MG63 (cell line): ENCODE results near the gene SPACDR. TPM values are rescaled to one million over a fixed set of nuclear protein-coding genes. Genes with fewer than 3 reads are reported as not detected.

Experiments used
- DNase-seq: peaks from one replicate; pipeline ENCODE4 v3.0.0-alpha.2; 2020
- H3K27me3 ChIP-seq: fragments of 250-450 bp; sonication (Bioruptor Pico); 2 replicates; pipeline ENCODE4 v1.5.1; 2020; ENCODE audit warnings: mild to moderate bottlenecking, moderate library complexity
- H3K36me3 ChIP-seq: fragments of 250-450 bp; sonication (Bioruptor Pico); 2 replicates; pipeline ENCODE4 v1.5.1; 2020; ENCODE audit warnings: mild to moderate bottlenecking, moderate library complexity
- H3K4me3 ChIP-seq: fragments of 250-450 bp; sonication (Bioruptor Pico); 2 replicates; pipeline ENCODE4 v1.5.1; 2020; ENCODE audit warnings: mild to moderate bottlenecking, moderate library complexity
- H3K9me3 ChIP-seq: fragments of 250-450 bp; sonication (Bioruptor Pico); 2 replicates; pipeline ENCODE4 v1.5.1; 2020; ENCODE audit warnings: mild to moderate bottlenecking, moderate library complexity
- total RNA-seq: library from RNA; depleted of rRNA; stranded (reverse); fragments of >200 nt; shearing (Covaris generic); gene quantifications from 2 replicates; pipeline ENCODE4 v1.2.3, GENCODE V29; 2014; ENCODE audit warnings: low replicate concordance

SPACDR gene
- total RNA-seq, 1 experiment from 2014 or later: 0.56 TPM

DNA sequence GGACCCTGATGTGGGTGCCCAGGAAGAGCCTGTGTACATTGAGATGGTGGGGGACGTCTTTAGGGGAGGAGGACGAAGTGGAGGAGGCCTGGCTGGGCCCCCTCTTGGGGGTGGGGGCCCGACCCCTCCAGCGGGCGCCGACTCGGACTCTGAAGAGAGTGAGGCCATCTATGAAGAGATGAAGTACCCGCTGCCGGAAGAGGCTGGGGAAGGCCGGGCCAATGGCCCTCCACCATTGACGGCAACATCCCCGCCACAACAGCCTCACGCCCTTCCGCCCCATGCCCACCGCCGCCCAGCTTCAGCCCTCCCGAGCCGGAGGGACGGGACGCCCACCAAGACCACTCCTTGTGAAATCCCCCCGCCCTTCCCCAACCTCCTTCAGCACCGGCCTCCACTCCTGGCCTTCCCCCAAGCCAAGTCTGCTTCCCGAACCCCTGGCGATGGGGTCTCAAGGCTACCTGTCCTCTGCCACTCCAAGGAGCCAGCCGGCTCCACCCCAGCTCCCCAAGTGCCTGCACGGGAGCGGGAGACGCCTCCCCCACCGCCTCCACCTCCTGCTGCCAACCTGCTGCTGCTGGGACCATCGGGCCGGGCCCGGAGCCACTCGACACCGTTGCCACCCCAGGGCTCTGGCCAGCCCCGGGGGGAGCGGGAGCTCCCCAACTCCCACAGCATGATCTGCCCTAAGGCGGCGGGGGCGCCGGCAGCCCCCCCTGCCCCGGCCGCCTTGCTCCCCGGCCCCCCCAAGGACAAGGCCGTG, 24.5 kb upstream of the SPACDR start:
- Histone ChIP-seq H3K9me3 (no peaks in the 10 kb centered on the region), H3K36me3 (no peaks in the 10 kb centered on the region), H3K4me3 (no peak overlapping the region), H3K27me3 (no peaks in the 10 kb centered on the region)
- no peak for DNase-seq

DNA sequence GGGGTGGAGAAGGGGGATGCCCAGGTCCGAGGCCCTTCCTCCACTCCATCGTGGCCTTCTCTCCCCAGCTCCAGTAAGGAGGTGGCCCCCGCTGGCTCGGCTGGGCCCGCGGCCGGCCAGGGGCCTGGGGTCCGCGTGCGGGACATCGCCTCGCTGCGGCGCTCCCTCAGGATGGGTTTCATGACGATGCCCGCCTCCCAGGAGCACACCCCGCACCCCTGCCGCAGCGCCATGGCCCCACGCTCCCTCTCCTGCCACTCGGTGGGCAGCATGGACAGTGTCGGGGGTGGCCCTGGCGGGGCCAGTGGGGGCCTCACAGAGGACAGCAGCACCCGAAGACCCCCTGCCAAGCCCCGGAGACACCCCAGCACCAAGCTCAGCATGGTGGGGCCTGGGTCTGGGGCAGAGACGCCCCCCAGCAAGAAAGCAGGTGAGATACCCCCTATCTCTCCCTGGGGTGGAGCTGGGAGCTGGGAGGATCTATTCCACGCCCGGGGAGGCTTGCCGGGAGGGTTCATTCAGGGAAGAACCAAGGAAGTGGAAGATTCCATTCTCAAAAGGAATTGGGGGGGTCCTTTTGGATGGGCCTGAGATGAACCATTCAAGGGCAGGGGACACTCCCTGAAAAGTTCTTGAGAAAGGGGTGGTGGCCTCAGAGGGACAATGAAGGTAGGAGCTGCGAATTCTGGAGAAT, 22.8 kb upstream of the SPACDR start:
- H3K36me3 ChIP-seq: no peaks in the 10 kb centered on the region
- no peaks in the 10 kb centered on the region for H3K9me3 ChIP-seq
- DNase-seq: no peak
- H3K4me3 ChIP-seq: no peak overlapping the region
- no peaks in the 10 kb centered on the region for H3K27me3 ChIP-seq

- H3K4me3 ChIP-seq: no peak overlapping the region
- H3K27me3 ChIP-seq: no peaks in the 10 kb centered on the region
- no peak for DNase-seq
- no peaks in the 10 kb centered on the region for H3K9me3 ChIP-seq
- H3K36me3 ChIP-seq: no peaks in the 10 kb centered on the region
These were observed 22.1 kb upstream of the SPACDR start for GRCh38 chr7:100486111-100486636.

- H3K9me3 ChIP-seq: no peaks in the 10 kb centered on the region
These were observed 21.4 kb upstream of the SPACDR start for GRCh38 chr7:100485471-100485876.

GRCh38 chr7:100484673-100485045, 20.6 kb upstream of the SPACDR start:
- Histone ChIP-seq H3K27me3 (no peaks in the 10 kb centered on the region), H3K9me3 (no peaks in the 10 kb centered on the region), H3K4me3 (no peak overlapping the region), H3K36me3 (no peaks in the 10 kb centered on the region)
- no peak for DNase-seq

More at GRCh38 chr7:100485471-100485876, 21.4 kb upstream of the SPACDR start:
- H3K27me3 ChIP-seq: no peaks in the 10 kb centered on the region
- H3K4me3 ChIP-seq: no peak overlapping the region
- no peaks in the 10 kb centered on the region for H3K36me3 ChIP-seq
- no peak for DNase-seq

GRCh38 chr7:100483722-100484672, 19.9 kb upstream of the SPACDR start, which contains the start of gene NYAP1:
NYAP1 (plus strand) TSS chr7:100483927; CDS start chr7:100485312, 1,385 bp downstream.
- H3K9me3 ChIP-seq: no peaks in the 10 kb centered on the region
- no peaks in the 10 kb centered on the region for H3K27me3 ChIP-seq
- peak; percentile 19 for DNase-seq
- H3K36me3 ChIP-seq: no peaks in the 10 kb centered on the region
- H3K4me3 ChIP-seq: peak within 1 kb of the TSS; percentile 50

- Histone ChIP-seq H3K4me3 (peak overlapping the region; percentile 50), H3K27me3 (no peaks in the 10 kb centered on the region), H3K36me3 (no peaks in the 10 kb centered on the region), H3K9me3 (no peaks in the 10 kb centered on the region)
- DNase-seq: peak; percentile 51
These were observed 19.1 kb upstream of the SPACDR start for GRCh38 chr7:100483090-100483721.

- no peaks in the 10 kb centered on the region for H3K27me3 ChIP-seq
- DNase-seq: no peak
- peak overlapping the region; percentile 50 for H3K4me3 ChIP-seq
- no peaks in the 10 kb centered on the region for H3K9me3 ChIP-seq
- no peaks in the 10 kb centered on the region for H3K36me3 ChIP-seq
These were observed 18.6 kb upstream of the SPACDR start for GRCh38 chr7:100482728-100483089.

GRCh38 chr7:100481466-100481865, 17.4 kb upstream of the SPACDR start:
- Histone ChIP-seq H3K27me3 (no peaks in the 10 kb centered on the region), H3K9me3 (no peaks in the 10 kb centered on the region), H3K4me3 (no peak overlapping the region), H3K36me3 (peaks cover 3% of the 10 kb centered on the region; the same call in 1 of the 2 replicates)
- no peak for DNase-seq

- Histone ChIP-seq H3K9me3 (no peaks in the 10 kb centered on the region), H3K27me3 (no peaks in the 10 kb centered on the region), H3K4me3 (peak within 1 kb of the TSS; percentile 78), H3K36me3 (peaks cover 5% of the 10 kb centered on the region)
- DNase-seq: peak; percentile 90
These were observed 15.0 kb upstream of the SPACDR start, which contains the start of gene TSC22D4 for GRCh38 chr7:100478958-100479660. TSC22D4 (minus strand) TSS chr7:100479214; CDS start chr7:100478038, 1,176 bp downstream.

DNA sequence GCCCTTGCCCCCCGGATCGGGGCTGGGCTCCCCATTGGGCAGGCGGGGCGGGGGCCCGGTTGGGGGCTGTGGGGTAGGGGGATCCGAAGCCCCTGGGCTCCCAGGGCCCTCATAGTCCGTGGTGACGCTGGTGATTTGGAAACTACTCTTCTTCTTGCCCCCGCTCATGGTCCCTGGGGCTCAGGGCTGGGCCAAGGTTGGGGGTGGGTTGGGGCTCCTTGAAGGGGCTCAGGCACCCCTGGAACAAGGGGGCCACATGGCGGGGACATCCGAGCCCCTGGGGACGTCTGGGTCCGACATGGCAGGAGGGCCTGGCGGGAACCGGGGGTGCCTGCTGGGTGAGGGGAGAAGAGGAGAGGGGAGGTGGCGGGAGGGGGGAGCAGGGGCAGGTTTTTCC, 13.8 kb upstream of the SPACDR start:
- DNase-seq: no peak

GRCh38 chr7:100476903-100477870, 13.1 kb upstream of the SPACDR start:
- H3K9me3 ChIP-seq: no peaks in the 10 kb centered on the region
- H3K36me3 ChIP-seq: peaks cover 6% of the 10 kb centered on the region
- DNase-seq: no peak
- no peaks in the 10 kb centered on the region for H3K27me3 ChIP-seq
- H3K4me3 ChIP-seq: peak overlapping the region; percentile 78

More for the DNA sequence above, 13.8 kb upstream of the SPACDR start:
- Histone ChIP-seq H3K4me3 (peak overlapping the region; percentile 78), H3K27me3 (no peaks in the 10 kb centered on the region), H3K9me3 (no peaks in the 10 kb centered on the region), H3K36me3 (peaks cover 6% of the 10 kb centered on the region)

GRCh38 chr7:100476101-100476780, 12.2 kb upstream of the SPACDR start:
- DNase-seq: no peak
- no peaks in the 10 kb centered on the region for H3K9me3 ChIP-seq
- H3K27me3 ChIP-seq: no peaks in the 10 kb centered on the region
- H3K36me3 ChIP-seq: peaks cover 6% of the 10 kb centered on the region
- no peak overlapping the region for H3K4me3 ChIP-seq

- Histone ChIP-seq H3K4me3 (no peak overlapping the region), H3K27me3 (no peaks in the 10 kb centered on the region), H3K9me3 (no peaks in the 10 kb centered on the region), H3K36me3 (peaks cover 6% of the 10 kb centered on the region)
- no peak for DNase-seq
These were observed 11.5 kb upstream of the SPACDR start for GRCh38 chr7:100475549-100475948.
